IMR-90 (cell line): Measurements from ENCODE around the gene ST3GAL4. TPM values are rescaled to one million over a fixed set of nuclear protein-coding genes. Genes with fewer than 3 reads are reported as not detected.

Source experiments
- ATAC-seq: fragments of 200-7000 bp; cut with Tn5 transposase; 2 replicates; pipeline ENCODE4 v1.9.1; 2020; ENCODE audit warnings: low read depth, mild to moderate bottlenecking, moderate library complexity
- BruUV-seq: library from RNA; stranded (reverse); fragments of 400-500 nt; replicated peaks from 2 replicates; lab custom pipeline; 2021; lab: Mats Ljungman, UMichigan
- CTCF ChIA-PET: fragments of 300-600 bp; formaldehyde crosslinking; extraction: SDS; loops from one replicate; lab custom pipeline; 2021; ENCODE audit warnings: antibody characterized with exemption; lab: Yijun Ruan, JAX
- POLR2A ChIA-PET: fragments of 300-600 bp; sonication (Branson Sonifier 250); formaldehyde crosslinking; loops from one replicate; lab custom pipeline; 2022; ENCODE audit warnings: antibody characterized with exemption; ENCODE audit not compliant: unreplicated experiment; lab: Charles Lee
- DNase-seq: peaks from one replicate; pipeline ENCODE4 v3.0.0; 2013
- H2AFZ ChIP-seq: replicated peaks from 2 replicates; pipeline ENCODE3; 2013; ENCODE audit warnings: low read length, mild to moderate bottlenecking; ENCODE audit not compliant: poor library complexity
- H2AK5ac ChIP-seq: 2 replicates; pipeline ENCODE4 v1.6.1; 2013; ENCODE audit warnings: low read depth, low read length, inconsistent platforms
- H2AK9ac ChIP-seq: replicated peaks from 2 replicates; pipeline ENCODE3; 2013; ENCODE audit warnings: mild to moderate bottlenecking, low read depth, low read length, moderate library complexity; ENCODE audit not compliant: poor library complexity
- H2BK120ac ChIP-seq: 2 replicates; pipeline ENCODE4 v1.6.1; 2013; ENCODE audit warnings: low read depth, low read length, inconsistent platforms
- H2BK15ac ChIP-seq: 3 replicates; pipeline ENCODE4 v1.6.1; 2013; ENCODE audit warnings: low read depth, low read length, inconsistent platforms
- H2BK20ac ChIP-seq: 2 replicates; pipeline ENCODE4 v1.6.1; 2013; ENCODE audit warnings: low read depth, mild to moderate bottlenecking, inconsistent platforms, low read length, moderate library complexity
- H2BK5ac ChIP-seq: 2 replicates; pipeline ENCODE4 v1.6.1; 2013; ENCODE audit warnings: mild to moderate bottlenecking, low read depth, low read length, inconsistent platforms; ENCODE audit not compliant: poor library complexity, severe bottlenecking
- H3K14ac ChIP-seq: replicated peaks from 2 replicates; pipeline ENCODE4 v1.6.1; 2013; ENCODE audit warnings: low read depth, low read length, inconsistent platforms
- H3K18ac ChIP-seq: 2 replicates; pipeline ENCODE4 v1.6.1; 2013; ENCODE audit warnings: low read depth, low read length, control low read depth
- H3K23ac ChIP-seq: 2 replicates; pipeline ENCODE4 v1.6.1; 2013; ENCODE audit warnings: low read depth, low read length, inconsistent platforms
- H3K27ac ChIP-seq: 2 replicates; pipeline ENCODE4 v1.5.1; 2013; ENCODE audit warnings: mild to moderate bottlenecking, control low read depth, low read length; ENCODE audit not compliant: insufficient read depth
- H3K27me3 ChIP-seq: 2 replicates; pipeline ENCODE4 v1.6.1; 2013; ENCODE audit warnings: low read length; ENCODE audit not compliant: control insufficient read depth, insufficient read depth
- H3K36me3 ChIP-seq: 2 replicates; pipeline ENCODE4 v1.6.1; 2013; ENCODE audit warnings: low read length, mixed read lengths; ENCODE audit not compliant: control insufficient read depth, insufficient read depth
- H3K4ac ChIP-seq: 2 replicates; pipeline ENCODE4 v1.6.1; 2013; ENCODE audit warnings: low read depth, low read length, inconsistent platforms
- H3K4me1 ChIP-seq: 2 replicates; pipeline ENCODE4 v1.6.1; 2013; ENCODE audit warnings: low read length, mixed read lengths; ENCODE audit not compliant: control insufficient read depth, insufficient read depth
- H3K4me2 ChIP-seq: 2 replicates; pipeline ENCODE4 v1.6.1; 2013; ENCODE audit warnings: low read depth, mild to moderate bottlenecking, control low read depth, low read length, moderate library complexity
- H3K4me3 ChIP-seq: 2 replicates; pipeline ENCODE4 v1.5.1; 2013; ENCODE audit warnings: low read depth, mild to moderate bottlenecking, control low read depth, low read length, moderate library complexity; ENCODE audit not compliant: insufficient read depth
- H3K56ac ChIP-seq: 2 replicates; pipeline ENCODE4 v1.6.1; 2013; ENCODE audit warnings: low read length, inconsistent platforms; ENCODE audit not compliant: insufficient read depth; ENCODE audit errors: extremely low read depth
- H3K79me1 ChIP-seq, 2 experiments: 2 replicates each; pipeline ENCODE4 v1.6.1; 2013; ENCODE audit warnings: low read length in 2 of 2, inconsistent platforms in 1 of 2, low read depth in 1 of 2
- H3K9ac ChIP-seq: 2 replicates; pipeline ENCODE4 v1.6.1; 2013; ENCODE audit warnings: low read depth, low read length, control low read depth
- H3K9me1 ChIP-seq: 2 replicates; pipeline ENCODE4 v1.6.1; 2013; ENCODE audit warnings: low read length, inconsistent platforms; ENCODE audit not compliant: insufficient read depth
- H3K9me3 ChIP-seq: 2 replicates; pipeline ENCODE4 v1.6.1; 2013; ENCODE audit warnings: low read length; ENCODE audit not compliant: control insufficient read depth, insufficient read depth
- H4K20me1 ChIP-seq: 2 replicates; pipeline ENCODE4 v1.6.1; 2013; ENCODE audit warnings: low read length, inconsistent platforms; ENCODE audit not compliant: insufficient read depth
- H4K5ac ChIP-seq: 2 replicates; pipeline ENCODE4 v1.6.1; 2013; ENCODE audit warnings: mild to moderate bottlenecking, low read depth, low read length, control low read depth
- H4K8ac ChIP-seq, 2 experiments: 2 replicates each; pipeline ENCODE4 v1.6.1; 2013; ENCODE audit warnings: low read depth in 2 of 2, low read length in 2 of 2, control low read depth in 1 of 2, inconsistent platforms in 1 of 2
- H4K91ac ChIP-seq: 2 replicates; pipeline ENCODE4 v1.6.1; 2013; ENCODE audit warnings: low read depth, low read length, inconsistent platforms; ENCODE audit not compliant: insufficient read depth
- BHLHE40 ChIP-seq: fragments of 150-350 bp; IDR thresholded peaks from 2 replicates; pipeline ENCODE4 v1.6.1; 2016; ENCODE audit warnings: mild to moderate bottlenecking, low read depth, low read length
- CEBPB ChIP-seq: IDR thresholded peaks from 2 replicates; pipeline ENCODE4 v1.6.1; 2012; ENCODE audit warnings: low read depth, low read length, improper control_type of control experiment
- CTCF ChIP-seq: conservative IDR thresholded peaks from 2 replicates; pipeline ENCODE4 v1.5.1; 2012; ENCODE audit warnings: mild to moderate bottlenecking, low read depth, low read length, improper control_type of control experiment
- ELK1 ChIP-seq: fragments of 150-350 bp; IDR thresholded peaks from 2 replicates; pipeline ENCODE4 v1.6.1; 2016; ENCODE audit warnings: low read depth, mild to moderate bottlenecking, low read length, moderate library complexity, borderline replicate concordance
- FOS ChIP-seq: fragments of 150-350 bp; IDR thresholded peaks from 2 replicates; pipeline ENCODE4 v1.6.1; 2016; ENCODE audit warnings: low read depth, low read length
- MAFK ChIP-seq: IDR thresholded peaks from 2 replicates; pipeline ENCODE4 v1.6.1; 2012; ENCODE audit warnings: low read depth, low read length, improper control_type of control experiment
- MAZ ChIP-seq: IDR thresholded peaks from 2 replicates; pipeline ENCODE4 v1.6.1; 2012; ENCODE audit warnings: low read depth, mild to moderate bottlenecking, low read length, improper control_type of control experiment, moderate library complexity, borderline replicate concordance
- MXI1 ChIP-seq: IDR thresholded peaks from 2 replicates; pipeline ENCODE4 v1.6.1; 2012; ENCODE audit warnings: low read depth, mild to moderate bottlenecking, low read length, moderate library complexity, borderline replicate concordance
- NFE2L2 ChIP-seq: fragments of 150-350 bp; IDR thresholded peaks from 2 replicates; pipeline ENCODE4 v1.6.1; 2016; ENCODE audit warnings: low read depth, mild to moderate bottlenecking, low read length
- POLR2A ChIP-seq: IDR thresholded peaks from 2 replicates; pipeline ENCODE4 v1.6.1; 2012; ENCODE audit warnings: mild to moderate bottlenecking, low read depth, low read length
- RAD21 ChIP-seq: IDR thresholded peaks from 2 replicates; pipeline ENCODE4 v1.6.1; 2012; ENCODE audit warnings: low read length, improper control_type of control experiment
- RCOR1 ChIP-seq: IDR thresholded peaks from 2 replicates; pipeline ENCODE4 v1.6.1; 2012; ENCODE audit warnings: mild to moderate bottlenecking, low read length, improper control_type of control experiment; ENCODE audit not compliant: insufficient replicate concordance
- RFX5 ChIP-seq: IDR thresholded peaks from 2 replicates; pipeline ENCODE4 v1.8.0; 2012; ENCODE audit warnings: low read depth, mild to moderate bottlenecking, low read length, moderate library complexity
- SMC3 ChIP-seq: fragments of 150-350 bp; IDR thresholded peaks from 2 replicates; pipeline ENCODE4 v1.6.1; 2016; ENCODE audit warnings: low read depth, mild to moderate bottlenecking, antibody characterized with exemption, low read length, moderate library complexity
- WGBS, 2 experiments: methylation state at CpG; one replicate each; pipeline versions ENCODE4 v1.1.5 to v1.1.7; 2013; ENCODE audit warnings: missing lambda C conversion rate in 2 of 2; ENCODE audit not compliant: insufficient read length in 1 of 2; ENCODE audit errors: extremely low coverage in 2 of 2; 5-methylcytosine and 5-hydroxymethylcytosine counted together
- dilution Hi-C: fragments of 300-500 bp; cut with HindIII; formaldehyde crosslinking; loops from one replicate; pipeline ENCODE4 v1.14.3; 2018; ENCODE audit warnings: low sequenced_read_pairs; ENCODE audit not compliant: unreplicated experiment
- in situ Hi-C: fragments of 300-500 bp; cut with MboI; formaldehyde crosslinking; loops from 3 replicates; pipeline ENCODE4 v1.14.3; 2019; ENCODE audit warnings: low sequenced_read_pairs, inconsistent platforms, mixed read lengths
- intact Hi-C: fragments of 100-400 bp; cut with micrococcal nuclease; formaldehyde crosslinking; loops from 2 replicates; pipeline ENCODE4 v1.10.0; 2022
- polyA plus RNA-seq, 3 experiments: library from polyadenylated mRNA; depleted of rRNA; stranded (reverse); fragments of >200 nt; gene quantifications; 2 replicates each; pipeline ENCODE4 v1.2.3, GENCODE V29; 2012; ENCODE audit warnings: low replicate concordance in 1 of 3
- total RNA-seq: library from RNA; depleted of rRNA; stranded (reverse); fragments of >200 nt; gene quantifications from 2 replicates; pipeline ENCODE4 v1.2.3, GENCODE V29; 2012
- TF ChIP-seq, protein P1 (sequence below): fragments of 150-350 bp; IDR thresholded peaks from 2 replicates; pipeline ENCODE4 v1.6.1; 2017; ENCODE audit warnings: mild to moderate bottlenecking, antibody characterized with exemption, low read length, low read depth

The ST3GAL4 gene
- total and polyA plus RNA-seq, 2 of the 4 experiments (the other 2 are of a cell fraction): 17.0 to 19.7 TPM

GRCh38 chr11:126408901-126409619, 53.6 kb downstream of the ST3GAL4 start:
- Histone ChIP-seq H3K4me2 (no peak overlapping the region), H2BK120ac (no peak overlapping the region), H4K91ac (no peak overlapping the region), H2BK15ac (no peak overlapping the region), H3K36me3 (peaks cover 19% of the 10 kb centered on the region; the same call in 1 of the 2 replicates), H3K27me3 (no peaks in the 10 kb centered on the region), H3K14ac (no peak overlapping the region), H2BK5ac (no peak overlapping the region), H4K8ac (no peak overlapping the region), H3K56ac (no peak overlapping the region), H2AK9ac (no peak overlapping the region), H3K4me1 (0 out of 2 replicates have a peak, but pooled peaks cover 4% of the 10 kb centered on the region), H2AK5ac (no peak overlapping the region), H3K9ac (no peak overlapping the region), H3K9me1 (peaks cover 12% of the 10 kb centered on the region), H3K27ac (no peak overlapping the region), H3K79me1 (no peaks in the 10 kb centered on the region; a peak in 1 of 4 replicates), H3K4ac (no peak overlapping the region), H4K5ac (no peak overlapping the region), H3K9me3 (no peaks in the 10 kb centered on the region), H3K4me3 (no peak overlapping the region), H2BK20ac (no peak overlapping the region), H2AFZ (no peak overlapping the region), H3K18ac (no peak overlapping the region), H4K20me1 (no peaks in the 10 kb centered on the region; the same call in 1 of the 2 replicates), H3K23ac (no peak overlapping the region)
- BruUV-seq: no TSS peak
- DNase-seq: no peak
- CTCF ChIA-PET: interaction anchor here (0.6 kb wide), 1 partner anchor 123 kb away, joined by 3 read pairs; no protein-coding TSS in a partner anchor
- intact Hi-C loops: no loop called here
- in situ Hi-C loops: no loop called here
- no peak for ATAC-seq
- POLR2A ChIA-PET: no interaction called here
- dilution Hi-C loops: no loop called here
- WGBS, 2 experiments: 90% methylated on average over 5 of the region's 12 CpGs; no CpG with 5 or more reads in 1 of the 2 experiments
- TF ChIP-seq FOS: no peak
- no peak for TF ChIP-seq MAFK
- TF ChIP-seq ELK1: no peak
- no peak for TF ChIP-seq BHLHE40
- no peak for TF ChIP-seq CEBPB
- TF ChIP-seq CTCF: no peak
- no peak for TF ChIP-seq RAD21
- no peak for TF ChIP-seq MAZ
- TF ChIP-seq POLR2A: no peak
- TF ChIP-seq, protein P1, sequence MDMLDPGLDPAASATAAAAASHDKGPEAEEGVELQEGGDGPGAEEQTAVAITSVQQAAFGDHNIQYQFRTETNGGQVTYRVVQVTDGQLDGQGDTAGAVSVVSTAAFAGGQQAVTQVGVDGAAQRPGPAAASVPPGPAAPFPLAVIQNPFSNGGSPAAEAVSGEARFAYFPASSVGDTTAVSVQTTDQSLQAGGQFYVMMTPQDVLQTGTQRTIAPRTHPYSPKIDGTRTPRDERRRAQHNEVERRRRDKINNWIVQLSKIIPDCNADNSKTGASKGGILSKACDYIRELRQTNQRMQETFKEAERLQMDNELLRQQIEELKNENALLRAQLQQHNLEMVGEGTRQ: no peak
- no peak for TF ChIP-seq RCOR1
- TF ChIP-seq MXI1: no peak
- no peak for TF ChIP-seq SMC3
- TF ChIP-seq RFX5: no peak
- no peak for TF ChIP-seq NFE2L2
